CD4-positive, alpha-beta T cell (primary cell): ENCODE data around the gene MKI67. TPM values are rescaled to one million over a fixed set of nuclear protein-coding genes. Genes with fewer than 3 reads are reported as not detected.
A peak's percentile ranks its signal among the peaks of the same experiment; 100 is the strongest.

ENCODE experiments used
- ATAC-seq: fragments of 200-7000 bp; cut with Tn5 transposase; one replicate; pipeline ENCODE4 v1.10.0; 2022; ENCODE audit warnings: mild to moderate bottlenecking; ENCODE audit not compliant: poor library complexity
- CTCF ChIA-PET: fragments of 350-600 bp; sonication (Branson Sonifier 250); formaldehyde crosslinking; loops from one replicate; lab custom pipeline; 2021; ENCODE audit warnings: antibody characterized with exemption, inconsistent platforms; lab: Charles Lee
- POLR2A ChIA-PET: fragments of 350-600 bp; sonication (Branson Sonifier 250); formaldehyde crosslinking; loops from one replicate; lab custom pipeline; 2021; ENCODE audit warnings: antibody characterized with exemption, inconsistent platforms; lab: Charles Lee
- DNase-seq, 14 experiments: peaks; one replicate each; pipeline ENCODE4 v3.0.0-alpha.2; 2013 to 2020; ENCODE audit warnings: mixed read lengths in 2 of 14
- H3K27ac ChIP-seq, 2 donors: one replicate each; pipeline versions ENCODE4 v1.5.1 to v1.7.0; 2013; ENCODE audit warnings: low read length in 2 of 2, low read depth in 1 of 2, mild to moderate bottlenecking in 1 of 2
- H3K27me3 ChIP-seq, 2 experiments: 1 replicate in 1 of 2; 2 replicates in 1 of 2; pipeline versions ENCODE4 v1.6.1 to v1.7.0; 2013; ENCODE audit warnings: low read length in 2 of 2, control low read depth in 1 of 2, mild to moderate bottlenecking in 1 of 2, moderate library complexity in 1 of 2; ENCODE audit not compliant: insufficient read depth in 2 of 2, control insufficient read depth in 1 of 2
- H3K36me3 ChIP-seq: one replicate; pipeline ENCODE4 v1.6.1; 2013; ENCODE audit warnings: low read length, control low read depth; ENCODE audit not compliant: insufficient read depth
- H3K4me1 ChIP-seq: one replicate; pipeline ENCODE4 v1.6.1; 2013; ENCODE audit warnings: low read length, control low read depth; ENCODE audit not compliant: insufficient read depth
- H3K4me3 ChIP-seq: one replicate; pipeline ENCODE4 v1.5.1; 2013; ENCODE audit warnings: mild to moderate bottlenecking, low read length, moderate library complexity
- H3K9me3 ChIP-seq, 2 experiments: 1 replicate in 1 of 2; 2 replicates in 1 of 2; pipeline versions ENCODE4 v1.6.1 to v1.7.0; 2013; ENCODE audit warnings: low read length in 2 of 2, mild to moderate bottlenecking in 2 of 2, control low read depth in 1 of 2, moderate library complexity in 1 of 2; ENCODE audit not compliant: control insufficient read depth in 1 of 2, insufficient read depth in 1 of 2
- H3K27ac Mint-ChIP-seq: one replicate; pipeline ENCODE4 v1.8.0; 2020; ENCODE audit warnings: mixed read lengths
- H3K27me3 Mint-ChIP-seq: one replicate; pipeline ENCODE4 v1.8.0; 2021; ENCODE audit warnings: mixed read lengths
- H3K36me3 Mint-ChIP-seq: one replicate; pipeline ENCODE4 v1.8.0; 2021; ENCODE audit warnings: low read depth, mixed read lengths
- H3K4me1 Mint-ChIP-seq: one replicate; pipeline ENCODE4 v1.8.0; 2021; ENCODE audit warnings: low read depth, mixed read lengths
- H3K4me3 Mint-ChIP-seq: one replicate; pipeline ENCODE4 v1.8.0; 2020; ENCODE audit warnings: mild to moderate bottlenecking, mixed read lengths
- H3K9me3 Mint-ChIP-seq: one replicate; pipeline ENCODE4 v1.8.0; 2020; ENCODE audit warnings: mixed read lengths
- intact Hi-C, 2 experiments: fragments of 100-400 bp; cut with DNase I in 1 of 2; cut with micrococcal nuclease in 1 of 2; formaldehyde crosslinking; loops; one replicate each; pipeline versions ENCODE4 v1.15.1 to v1.9.0; 2023 to 2025; cut with DNase I, micrococcal nuclease
- total RNA-seq, 174 experiments: library from RNA in 2 of 174; stranded (reverse) in 2 of 174; gene quantifications; one replicate each; pipeline ENCODE4 v1.2.3 and lab custom pipeline; 2021 to 2026
- TF ChIP-seq, protein P1 (sequence below): fragments of 200-600 bp; IDR thresholded peaks from one replicate; pipeline ENCODE4 v1.8.0; 2022; ENCODE audit warnings: antibody characterized with exemption, mild to moderate bottlenecking

The MKI67 gene
- total RNA-seq, 2 experiments from 2014 or later = 0.92 to 1.2 TPM

DNA sequence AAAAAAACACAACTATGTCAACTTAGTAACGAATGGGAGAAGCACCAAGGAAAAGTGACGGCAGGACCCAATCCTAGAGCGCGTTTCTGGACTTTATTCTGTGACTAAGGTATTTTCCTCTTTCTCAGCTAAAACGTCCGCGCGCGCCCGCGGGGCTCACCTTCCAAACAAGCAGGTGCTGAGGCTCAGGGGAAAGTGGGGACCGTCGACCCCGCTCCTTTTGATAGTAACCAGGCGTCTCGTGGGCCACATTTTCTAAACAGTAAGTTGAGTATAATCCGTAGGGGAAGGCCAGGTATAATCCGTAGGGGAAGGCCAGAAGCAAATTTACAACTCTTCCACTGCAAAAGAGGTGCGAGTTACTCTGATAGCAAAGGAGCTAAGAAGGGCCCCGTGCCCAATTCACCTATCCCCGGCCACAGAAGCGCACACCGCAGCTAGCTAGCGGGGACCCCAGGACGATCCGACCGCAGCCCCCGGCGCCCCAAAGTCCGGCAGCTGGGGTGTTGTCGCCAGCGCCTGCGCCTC, 743 bp downstream of the MKI67 start:
- intact Hi-C loops = loop anchor here (1.0 to 10.0 kb wide), 3 partner anchors 25 to 1339 kb away; partner anchors contain the start of gene MGMT (in 1 of the 2)
- TF ChIP-seq, protein P1, sequence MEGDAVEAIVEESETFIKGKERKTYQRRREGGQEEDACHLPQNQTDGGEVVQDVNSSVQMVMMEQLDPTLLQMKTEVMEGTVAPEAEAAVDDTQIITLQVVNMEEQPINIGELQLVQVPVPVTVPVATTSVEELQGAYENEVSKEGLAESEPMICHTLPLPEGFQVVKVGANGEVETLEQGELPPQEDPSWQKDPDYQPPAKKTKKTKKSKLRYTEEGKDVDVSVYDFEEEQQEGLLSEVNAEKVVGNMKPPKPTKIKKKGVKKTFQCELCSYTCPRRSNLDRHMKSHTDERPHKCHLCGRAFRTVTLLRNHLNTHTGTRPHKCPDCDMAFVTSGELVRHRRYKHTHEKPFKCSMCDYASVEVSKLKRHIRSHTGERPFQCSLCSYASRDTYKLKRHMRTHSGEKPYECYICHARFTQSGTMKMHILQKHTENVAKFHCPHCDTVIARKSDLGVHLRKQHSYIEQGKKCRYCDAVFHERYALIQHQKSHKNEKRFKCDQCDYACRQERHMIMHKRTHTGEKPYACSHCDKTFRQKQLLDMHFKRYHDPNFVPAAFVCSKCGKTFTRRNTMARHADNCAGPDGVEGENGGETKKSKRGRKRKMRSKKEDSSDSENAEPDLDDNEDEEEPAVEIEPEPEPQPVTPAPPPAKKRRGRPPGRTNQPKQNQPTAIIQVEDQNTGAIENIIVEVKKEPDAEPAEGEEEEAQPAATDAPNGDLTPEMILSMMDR = no peak
- peak overlapping the region; percentile 61 for H3K4me3 ChIP-seq
- Mint-ChIP-seq H3K4me1 (peaks cover 32% of the 10 kb centered on the region), H3K9me3 (no peaks in the 10 kb centered on the region), H3K27ac (peak overlapping the region; percentile 16), H3K4me3 (peak overlapping the region; percentile 91), H3K36me3 (no peaks in the 10 kb centered on the region), H3K27me3 (peaks cover 47% of the 10 kb centered on the region)
- ChIA-PET CTCF (interaction anchor here (0.5 kb wide), 1 partner anchor 84 kb away, joined by 3 read pairs; no protein-coding TSS in a partner anchor), POLR2A (interaction anchor here (0.6 to 1.3 kb wide), 4 partner anchors 10 to 78 kb away, joined by 3 to 5 read pairs (median 4); no protein-coding TSS in a partner anchor)
- H3K36me3 ChIP-seq = no peaks in the 10 kb centered on the region
- no peak for ATAC-seq
- H3K27me3 ChIP-seq = peaks cover 16 to 28% of the 10 kb centered on the region in 2 experiments
- H3K27ac ChIP-seq = no peak overlapping the region
- peaks cover 20% of the 10 kb centered on the region for H3K4me1 ChIP-seq
- peak in 4 of 14 experiments; percentile 19 to 32 (median 26) for DNase-seq
- H3K9me3 ChIP-seq = peaks cover 0 to 5% of the 10 kb centered on the region in 2 experiments

DNA sequence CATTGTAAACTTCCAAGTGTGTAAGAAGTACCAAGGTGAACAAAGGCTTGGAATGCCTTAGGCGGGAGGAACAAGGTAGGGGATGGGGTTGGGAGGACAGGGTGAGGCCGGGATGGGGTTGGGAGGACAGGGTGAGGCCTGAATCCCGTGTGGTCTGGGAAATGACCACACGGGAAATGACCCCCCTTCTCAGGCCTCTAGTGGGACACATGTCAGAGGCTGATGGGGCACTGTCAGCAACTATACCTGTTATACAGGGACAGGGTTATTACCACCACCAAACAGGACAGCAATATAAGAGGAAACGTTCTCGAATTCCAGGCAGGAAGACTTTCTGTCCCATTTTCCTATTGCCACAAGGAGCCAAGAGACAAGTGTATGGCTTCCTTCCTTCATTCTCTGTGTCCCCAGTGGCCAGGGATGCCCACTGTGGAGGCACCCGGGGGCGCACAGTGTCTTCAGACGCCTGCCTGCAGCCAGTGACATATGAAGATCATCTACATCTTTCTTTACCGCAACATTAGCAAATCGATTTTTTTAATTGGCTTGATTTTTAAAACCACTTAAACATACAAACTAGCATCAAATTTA, 1.3 kb downstream of the MKI67 start:
- ATAC-seq = no peak
- DNase-seq = no peak
- intact Hi-C loops = loop anchor here (1.0 to 10.0 kb wide), 3 partner anchors 25 to 1340 kb away; partner anchors contain the start of gene MGMT (in 1 of the 2)

DNA sequence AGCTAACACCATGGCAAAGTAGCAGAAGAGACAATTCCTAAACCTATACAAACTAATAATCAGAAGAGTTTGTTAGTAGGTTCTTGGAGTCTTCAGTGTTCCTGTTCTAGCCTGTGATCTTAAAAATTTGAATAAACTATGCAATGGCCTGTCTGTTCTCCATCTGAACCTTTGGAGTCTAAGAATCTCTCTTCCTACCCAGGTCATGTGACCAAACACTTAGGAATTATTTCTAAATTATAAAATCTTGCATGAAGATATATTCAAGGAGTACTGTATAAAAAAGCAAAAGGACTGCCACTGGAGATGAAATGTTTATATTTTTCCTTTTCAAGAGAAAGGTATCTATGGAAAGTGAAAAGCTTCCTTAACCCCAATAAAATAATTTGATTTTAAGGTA, 2.4 kb downstream of the MKI67 start:
- H3K4me3 ChIP-seq = no peak overlapping the region
- H3K27ac Mint-ChIP-seq = no peak overlapping the region
- ChIA-PET POLR2A (interaction anchor here (0.7 to 1.5 kb wide), 2 partner anchors 8 to 1986 kb away, joined by 3 read pairs; no protein-coding TSS in a partner anchor), CTCF (interaction anchor here (1.3 to 1.4 kb wide), 2 partner anchors 27 to 112 kb away, joined by 4 read pairs; no protein-coding TSS in a partner anchor)
- peaks cover 0 to 5% of the 10 kb centered on the region in 2 experiments for H3K9me3 ChIP-seq
- peaks cover 32% of the 10 kb centered on the region for H3K4me1 Mint-ChIP-seq
- H3K36me3 Mint-ChIP-seq = no peaks in the 10 kb centered on the region
- intact Hi-C loops = loop anchor here in 1 of 2 experiments (10.0 kb wide), 1 partner anchor 1341 kb away; the partner anchor contains the start of gene MGMT
- no peak for DNase-seq
- H3K27me3 Mint-ChIP-seq = peaks cover 48% of the 10 kb centered on the region
- peaks cover 16 to 28% of the 10 kb centered on the region in 2 experiments for H3K27me3 ChIP-seq
- H3K4me1 ChIP-seq = peaks cover 20% of the 10 kb centered on the region
- H3K4me3 Mint-ChIP-seq = peak overlapping the region; percentile 31
- H3K9me3 Mint-ChIP-seq = no peaks in the 10 kb centered on the region
- no peaks in the 10 kb centered on the region for H3K36me3 ChIP-seq
- no peak for ATAC-seq
- no peak overlapping the region for H3K27ac ChIP-seq
- TF ChIP-seq, protein P1 = no peak

More for the DNA sequence above, 1.3 kb downstream of the MKI67 start:
- Histone ChIP-seq H3K4me3 (peak overlapping the region; percentile 61), H3K4me1 (peaks cover 20% of the 10 kb centered on the region), H3K27ac (no peak overlapping the region), H3K36me3 (no peaks in the 10 kb centered on the region), H3K27me3 (peaks cover 16 to 28% of the 10 kb centered on the region in 2 experiments), H3K9me3 (peaks cover 0 to 5% of the 10 kb centered on the region in 2 experiments)
- ChIA-PET POLR2A (interaction anchor here (0.7 to 1.5 kb wide), 4 partner anchors 9 to 1985 kb away, joined by 3 to 5 read pairs (median 3); no protein-coding TSS in a partner anchor), CTCF (interaction anchor here (0.5 kb wide), 1 partner anchor 85 kb away, joined by 3 read pairs; no protein-coding TSS in a partner anchor)
- H3K4me1 Mint-ChIP-seq = peaks cover 32% of the 10 kb centered on the region
- H3K4me3 Mint-ChIP-seq = peak overlapping the region; percentile 91
- peaks cover 48% of the 10 kb centered on the region for H3K27me3 Mint-ChIP-seq
- peak overlapping the region; percentile 16 for H3K27ac Mint-ChIP-seq
- no peaks in the 10 kb centered on the region for H3K36me3 Mint-ChIP-seq
- H3K9me3 Mint-ChIP-seq = no peaks in the 10 kb centered on the region
- TF ChIP-seq, protein P1 = no peak
